ENCODE results near the gene CABYR.

CABYR gene

GRCh38 chr18:24195296-24196053, 56.6 kb downstream of the CABYR start:
- no peak for DNase-seq

GRCh38 chr18:24196764-24197163, 57.9 kb downstream of the CABYR start:
- DNase-seq: no peak

GRCh38 chr18:24197412-24197811, 58.5 kb downstream of the CABYR start:
- DNase-seq: no peak

GRCh38 chr18:24198461-24198860, 59.6 kb downstream of the CABYR start:
- DNase-seq: no peak

GRCh38 chr18:24199372-24199962, 60.6 kb downstream of the CABYR start:
- no peak for DNase-seq

- no peak for DNase-seq
Measured at GRCh38 chr18:24200494-24201290, 61.8 kb downstream of the CABYR start.

- DNase-seq: no peak
Measured at GRCh38 chr18:24201699-24202687, 63.1 kb downstream of the CABYR start.

- DNase-seq: no peak
Measured at GRCh38 chr18:24204904-24205303, 66.0 kb downstream of the CABYR start.

- DNase-seq: no peak
Measured at GRCh38 chr18:24208270-24209035, 69.6 kb downstream of the CABYR start.

GRCh38 chr18:24209558-24209957, 70.7 kb downstream of the CABYR start:
- no peak for DNase-seq
